PFSK-1 (cell line): ENCODE data around the gene CRB1.

Experiments
- FOXP2 ChIP-seq: optimal IDR thresholded peaks from 2 replicates; pipeline ENCODE3; 2011; ENCODE audit warnings: borderline replicate concordance, control low read depth, inconsistent platforms; ENCODE audit not compliant: insufficient read depth; ENCODE audit errors: extremely low read length, extremely low read depth
- POLR2AphosphoS5 ChIP-seq: IDR thresholded peaks from 2 replicates; pipeline ENCODE4 v1.6.1; 2012; ENCODE audit warnings: low read depth, mild to moderate bottlenecking, control low read depth, low read length, moderate library complexity
- SIN3A ChIP-seq: IDR thresholded peaks from 2 replicates; pipeline ENCODE4 v1.6.1; 2012; ENCODE audit warnings: mild to moderate bottlenecking, low read length, moderate library complexity, borderline replicate concordance; ENCODE audit not compliant: insufficient read depth
- TAF1 ChIP-seq: IDR thresholded peaks from 2 replicates; pipeline ENCODE4 v1.6.1; 2012; ENCODE audit warnings: low read length, control low read depth, borderline replicate concordance; ENCODE audit not compliant: insufficient read depth
- TF ChIP-seq, protein P1 (sequence below), 2 experiments: IDR thresholded peaks; 2 replicates each; pipeline versions ENCODE4 v1.6.1 to v1.8.0; 2011 to 2012; ENCODE audit warnings: low read depth in 2 of 2, low read length in 2 of 2, control low read depth in 1 of 2, inconsistent platforms in 1 of 2, mild to moderate bottlenecking in 1 of 2, moderate library complexity in 1 of 2; ENCODE audit not compliant: insufficient read depth in 1 of 2

Gene CRB1

GRCh38 chr1:197360068-197360467 is 92.0 kb downstream of the CRB1 start:
- TF ChIP-seq FOXP2, result no peak
- TF ChIP-seq, protein P1, sequence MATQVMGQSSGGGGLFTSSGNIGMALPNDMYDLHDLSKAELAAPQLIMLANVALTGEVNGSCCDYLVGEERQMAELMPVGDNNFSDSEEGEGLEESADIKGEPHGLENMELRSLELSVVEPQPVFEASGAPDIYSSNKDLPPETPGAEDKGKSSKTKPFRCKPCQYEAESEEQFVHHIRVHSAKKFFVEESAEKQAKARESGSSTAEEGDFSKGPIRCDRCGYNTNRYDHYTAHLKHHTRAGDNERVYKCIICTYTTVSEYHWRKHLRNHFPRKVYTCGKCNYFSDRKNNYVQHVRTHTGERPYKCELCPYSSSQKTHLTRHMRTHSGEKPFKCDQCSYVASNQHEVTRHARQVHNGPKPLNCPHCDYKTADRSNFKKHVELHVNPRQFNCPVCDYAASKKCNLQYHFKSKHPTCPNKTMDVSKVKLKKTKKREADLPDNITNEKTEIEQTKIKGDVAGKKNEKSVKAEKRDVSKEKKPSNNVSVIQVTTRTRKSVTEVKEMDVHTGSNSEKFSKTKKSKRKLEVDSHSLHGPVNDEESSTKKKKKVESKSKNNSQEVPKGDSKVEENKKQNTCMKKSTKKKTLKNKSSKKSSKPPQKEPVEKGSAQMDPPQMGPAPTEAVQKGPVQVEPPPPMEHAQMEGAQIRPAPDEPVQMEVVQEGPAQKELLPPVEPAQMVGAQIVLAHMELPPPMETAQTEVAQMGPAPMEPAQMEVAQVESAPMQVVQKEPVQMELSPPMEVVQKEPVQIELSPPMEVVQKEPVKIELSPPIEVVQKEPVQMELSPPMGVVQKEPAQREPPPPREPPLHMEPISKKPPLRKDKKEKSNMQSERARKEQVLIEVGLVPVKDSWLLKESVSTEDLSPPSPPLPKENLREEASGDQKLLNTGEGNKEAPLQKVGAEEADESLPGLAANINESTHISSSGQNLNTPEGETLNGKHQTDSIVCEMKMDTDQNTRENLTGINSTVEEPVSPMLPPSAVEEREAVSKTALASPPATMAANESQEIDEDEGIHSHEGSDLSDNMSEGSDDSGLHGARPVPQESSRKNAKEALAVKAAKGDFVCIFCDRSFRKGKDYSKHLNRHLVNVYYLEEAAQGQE (IDR thresholded peaks at IDR 0.05; ENCODE audit: insufficient read depth in 1 of 2, low read depth in 2 of 2, low read length in 2 of 2), result no peak
- no peak for TF ChIP-seq TAF1
- TF ChIP-seq SIN3A, result no peak
- no peak for TF ChIP-seq POLR2AphosphoS5

DNA sequence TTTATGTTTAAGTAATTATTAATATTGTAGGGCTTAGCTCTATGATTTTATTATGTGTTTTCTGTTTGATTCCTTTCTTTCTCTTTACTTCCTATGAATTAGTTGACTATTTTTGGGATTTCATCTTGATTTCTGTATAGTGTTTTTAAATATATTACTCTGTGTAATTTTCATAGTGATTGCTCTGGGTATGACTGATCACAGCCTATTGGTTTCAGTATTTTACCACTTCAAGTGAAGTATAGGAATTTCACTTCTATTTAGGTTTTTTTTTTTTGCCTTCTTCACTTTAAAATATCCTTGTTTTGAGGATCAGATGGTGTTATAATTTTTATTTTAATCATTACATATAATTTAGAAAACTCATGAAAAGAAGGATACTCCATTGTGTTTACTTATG is 94.8 kb downstream of the CRB1 start:
- TF ChIP-seq FOXP2 (no peak), TAF1 (no peak), POLR2AphosphoS5 (no peak), SIN3A (no peak)
- TF ChIP-seq, protein P1 (IDR thresholded peaks at IDR 0.05; ENCODE audit: insufficient read depth in 1 of 2, low read depth in 2 of 2, low read length in 2 of 2), result no peak

DNA sequence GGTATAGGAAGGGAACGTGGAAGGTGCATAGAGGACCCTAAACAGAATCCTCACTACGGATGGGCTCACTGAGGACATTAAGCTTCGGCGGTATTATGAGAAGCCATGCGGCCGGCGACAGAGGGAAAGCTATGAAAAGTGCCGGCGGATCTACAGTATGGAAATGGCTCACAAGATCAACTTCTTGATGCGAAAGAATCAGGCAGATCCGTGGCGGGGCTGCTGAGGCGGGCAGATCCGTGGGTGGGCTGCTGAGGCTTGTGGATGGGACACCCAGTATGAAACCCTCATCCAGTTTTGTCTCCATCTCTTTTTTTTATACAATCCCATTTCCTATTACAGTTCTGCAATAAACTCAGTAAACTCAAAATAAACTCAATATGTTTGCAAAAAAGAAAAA is 95.8 kb downstream of the CRB1 start:
- no peak for TF ChIP-seq TAF1
- TF ChIP-seq, protein P1 (IDR thresholded peaks at IDR 0.05; ENCODE audit: insufficient read depth in 1 of 2, low read depth in 2 of 2, low read length in 2 of 2), result no peak
- no peak for TF ChIP-seq POLR2AphosphoS5
- no peak for TF ChIP-seq FOXP2
- TF ChIP-seq SIN3A, result no peak

- no peak for TF ChIP-seq FOXP2
- TF ChIP-seq POLR2AphosphoS5, result no peak
- no peak for TF ChIP-seq SIN3A
- no peak for TF ChIP-seq TAF1
- TF ChIP-seq, protein P1 (IDR thresholded peaks at IDR 0.05; ENCODE audit: insufficient read depth in 1 of 2, low read depth in 2 of 2, low read length in 2 of 2), result no peak
Measured at GRCh38 chr1:197366996-197367395, 98.9 kb downstream of the CRB1 start.

DNA sequence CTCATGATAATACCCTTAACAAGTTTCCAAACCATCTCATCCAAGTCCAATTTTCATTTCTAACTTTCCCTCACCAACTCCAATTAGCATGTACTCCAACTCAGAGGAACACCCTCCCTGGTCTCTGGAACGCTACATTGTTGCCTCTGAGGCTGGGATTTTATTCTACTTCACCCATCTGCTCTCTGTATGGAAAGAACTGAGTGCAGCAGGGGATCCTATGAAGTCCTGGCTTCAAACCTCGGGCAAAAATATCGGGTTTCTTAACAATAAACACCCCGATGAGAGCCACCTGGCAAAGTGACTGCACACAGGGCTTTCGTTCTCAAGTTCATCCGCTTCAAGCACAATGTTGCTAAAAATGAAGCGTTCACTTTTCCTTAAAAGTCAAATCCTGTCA is 99.6 kb downstream of the CRB1 start:
- TF ChIP-seq FOXP2 (no peak), TAF1 (no peak)

DNA sequence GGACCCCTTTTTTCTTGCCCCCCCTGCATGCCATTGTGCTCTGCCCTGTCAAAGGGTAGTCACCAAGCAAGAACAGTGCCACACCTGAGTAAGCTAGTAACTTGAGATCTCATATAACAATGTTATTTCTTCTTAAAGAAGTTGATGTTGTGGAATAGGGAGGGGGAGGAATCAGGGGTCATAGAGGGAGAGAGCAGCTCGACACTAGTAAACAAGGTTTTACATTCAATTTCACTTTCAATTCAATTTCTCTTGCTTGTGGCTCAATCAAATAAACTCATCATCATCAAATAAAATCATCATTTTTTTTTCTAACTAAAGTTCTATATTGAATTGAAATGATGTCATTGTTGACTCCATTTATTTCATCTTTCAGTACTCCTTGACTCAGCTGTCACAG is 106.4 kb downstream of the CRB1 start:
- TF ChIP-seq TAF1, result no peak
- TF ChIP-seq SIN3A, result no peak
- TF ChIP-seq POLR2AphosphoS5, result no peak
- TF ChIP-seq, protein P1 (IDR thresholded peaks at IDR 0.05; ENCODE audit: insufficient read depth in 1 of 2, low read depth in 2 of 2, low read length in 2 of 2), result no peak
- no peak for TF ChIP-seq FOXP2
